ENCODE results near the gene UGT2A3.

Gene UGT2A3

GRCh38 chr4:68909385-68909784, 42.2 kb downstream of the UGT2A3 start:
- no peak for FAIRE-seq

DNA sequence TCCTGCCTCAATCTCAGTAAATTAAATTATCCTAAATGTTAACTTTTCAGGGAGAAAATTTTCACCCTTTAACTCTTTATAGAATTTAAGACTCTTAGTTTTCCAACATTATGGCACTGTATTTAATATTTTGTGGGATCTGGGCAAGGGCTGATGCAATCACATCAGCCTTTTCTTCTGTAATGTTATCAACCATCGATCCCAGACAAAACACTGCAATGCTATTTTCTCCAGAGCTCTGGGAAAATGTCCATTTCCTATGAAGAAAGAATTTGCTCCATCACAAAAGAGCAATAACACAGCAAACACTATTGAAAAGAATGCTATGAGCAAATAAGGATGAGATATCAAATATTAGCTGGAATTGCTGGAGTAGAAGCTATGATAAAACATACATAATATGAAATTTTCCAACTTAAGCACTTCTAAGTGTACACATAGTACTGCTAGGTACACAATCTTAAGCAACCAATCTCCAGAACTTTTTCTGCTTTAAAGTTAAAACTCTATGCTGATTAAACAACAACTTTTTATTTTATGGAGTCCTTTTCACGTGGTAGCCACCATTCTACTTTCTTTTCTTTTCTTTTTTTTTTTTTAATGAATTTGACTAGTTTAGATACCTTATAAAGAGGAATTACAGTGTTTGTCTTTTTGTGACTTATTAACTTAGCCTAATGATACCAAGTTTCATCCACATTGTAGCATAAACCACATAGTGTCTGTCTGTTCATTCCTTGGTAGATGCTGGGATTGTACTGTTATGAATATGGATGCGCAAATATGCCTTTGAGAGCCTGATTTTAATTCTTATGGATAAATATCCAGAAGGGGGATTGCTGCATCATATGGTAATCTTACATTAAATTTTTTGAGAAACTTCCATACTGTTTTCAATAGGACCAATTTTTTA, 43.6 kb downstream of the UGT2A3 start:
- FAIRE-seq = no peak

GRCh38 chr4:68907245-68907644, 44.4 kb downstream of the UGT2A3 start:
- no peak for FAIRE-seq

GRCh38 chr4:68906780-68907137, 44.8 kb downstream of the UGT2A3 start:
- no peak for FAIRE-seq

DNA sequence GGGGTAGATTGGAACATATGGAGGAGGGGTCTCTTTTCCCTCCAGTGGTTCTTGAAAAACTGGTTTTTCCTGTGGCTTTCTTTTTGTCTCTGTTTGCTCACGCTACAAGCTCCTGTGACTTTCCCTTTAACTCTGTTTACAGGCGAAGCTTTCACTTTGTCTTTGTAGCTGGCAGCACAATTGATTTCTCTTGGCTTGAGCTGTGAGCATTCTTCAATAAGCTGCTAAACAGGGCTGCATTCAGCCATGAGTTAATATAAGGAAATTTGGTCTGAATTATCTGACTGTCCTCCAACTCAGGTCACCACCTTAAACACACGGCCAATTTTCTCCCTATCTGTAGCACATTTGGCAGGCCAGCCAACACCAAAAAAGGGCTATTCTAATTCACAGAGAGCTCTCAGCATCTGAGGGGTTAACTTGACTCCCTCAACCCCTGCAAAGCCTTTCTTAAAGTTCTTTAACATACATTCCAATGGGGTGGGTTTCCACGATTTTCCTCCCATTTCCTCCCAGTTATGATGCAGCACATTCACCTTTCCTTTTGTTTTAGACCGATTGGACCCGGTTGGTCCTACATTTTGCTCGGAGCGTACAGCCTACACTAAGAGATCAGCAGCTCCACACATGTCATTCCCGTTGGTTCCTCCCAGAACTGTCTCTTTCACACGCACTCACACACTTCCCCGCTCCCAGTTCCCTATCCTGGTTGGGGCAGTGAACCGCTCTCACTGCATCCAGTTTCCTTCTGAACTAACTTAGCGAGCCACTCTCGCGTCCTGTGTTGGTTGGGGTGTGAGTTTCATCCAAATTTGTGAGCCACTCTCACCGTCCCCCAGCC, 45.4 kb downstream of the UGT2A3 start:
- FAIRE-seq = no peak

DNA sequence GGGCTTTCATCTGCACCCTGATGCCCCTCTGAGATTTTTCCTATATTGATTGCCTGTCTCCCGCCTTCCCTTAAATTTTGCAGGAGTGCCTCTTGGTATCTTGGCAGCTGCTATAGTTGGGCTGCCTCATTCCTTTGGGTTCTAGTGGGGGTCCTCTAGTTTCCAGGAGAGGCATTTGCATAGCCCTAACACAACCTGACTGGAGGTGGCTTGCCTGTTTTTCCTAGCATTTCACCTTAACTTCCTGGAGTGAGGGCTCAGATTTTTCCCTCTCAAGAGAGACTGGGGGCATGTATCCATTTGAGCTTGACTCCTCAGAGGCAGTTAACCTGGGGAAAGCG, 46.0 kb downstream of the UGT2A3 start:
- FAIRE-seq = no peak

DNA sequence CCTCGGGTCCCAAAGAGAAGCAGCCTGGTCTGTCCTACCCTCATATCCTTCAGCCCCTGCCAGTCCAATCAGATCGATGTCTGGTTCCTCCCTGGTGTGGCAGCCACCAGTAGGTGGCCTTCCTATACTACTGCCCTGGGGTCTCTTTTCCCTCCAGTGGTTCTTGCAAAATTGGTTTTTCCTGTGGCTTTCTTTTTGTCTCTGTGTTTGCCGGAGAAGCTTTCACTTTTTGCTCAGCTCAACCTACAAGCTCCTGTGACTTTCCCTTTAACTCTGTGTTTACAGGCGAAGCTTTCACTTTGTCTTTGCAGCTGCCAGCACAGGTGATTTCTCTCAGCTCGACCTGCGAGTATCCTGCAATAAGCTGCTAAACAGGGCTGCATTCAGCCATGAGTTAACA, 46.8 kb downstream of the UGT2A3 start:
- no peak for FAIRE-seq

- FAIRE-seq = no peak
Measured at GRCh38 chr4:68896749-68897148, 54.9 kb downstream of the UGT2A3 start.

DNA sequence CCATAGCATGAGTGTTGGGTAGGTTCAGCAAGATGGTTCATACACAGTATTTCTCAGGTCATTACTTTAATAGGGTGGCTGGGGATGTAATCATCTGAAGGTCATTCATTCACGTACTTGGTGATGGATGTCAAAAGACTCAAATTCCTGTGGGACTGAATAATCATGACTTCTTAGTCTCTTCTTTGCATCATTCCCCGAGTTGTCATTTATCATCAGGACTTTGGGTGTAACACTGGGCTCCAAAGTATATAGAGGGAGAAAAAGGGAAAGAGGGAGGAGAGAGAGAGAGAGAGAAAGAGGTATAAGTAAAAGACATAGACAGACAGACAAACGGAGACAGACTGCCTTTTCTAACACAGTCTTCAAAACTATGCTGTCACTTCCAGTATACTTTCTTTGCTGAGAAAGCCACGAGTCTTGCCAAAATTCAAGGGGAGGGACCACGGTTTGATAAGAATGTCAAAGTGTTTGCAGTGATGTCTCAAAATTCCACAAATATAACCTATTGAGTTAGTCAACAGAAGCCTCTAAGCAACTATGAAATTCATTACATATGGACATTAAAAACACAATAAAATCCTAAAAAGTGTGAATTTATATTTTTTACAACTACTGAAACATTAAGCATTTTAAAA, 55.9 kb downstream of the UGT2A3 start:
- FAIRE-seq = no peak

DNA sequence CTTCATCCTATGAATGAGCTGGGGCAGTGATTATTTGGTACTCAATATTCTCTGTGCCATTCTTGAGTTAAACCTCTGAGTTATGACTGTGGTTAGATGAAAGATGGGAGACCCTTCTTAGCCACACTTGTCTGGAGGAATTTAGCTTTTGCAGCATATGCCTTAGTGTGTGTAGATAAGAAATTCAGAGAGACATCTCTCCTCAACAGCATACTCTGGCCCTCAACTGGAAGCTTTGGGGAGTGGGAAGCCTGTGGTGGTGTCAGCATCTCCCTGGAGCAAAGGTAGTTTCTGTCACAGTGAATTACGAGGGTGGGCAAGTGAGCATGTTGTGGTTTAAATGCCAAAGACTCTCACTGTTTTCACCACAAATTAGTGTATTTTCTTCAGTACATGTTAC, 58.7 kb downstream of the UGT2A3 start:
- FAIRE-seq = no peak

- FAIRE-seq = no peak
Measured at GRCh38 chr4:68891678-68892077, 59.9 kb downstream of the UGT2A3 start.

DNA sequence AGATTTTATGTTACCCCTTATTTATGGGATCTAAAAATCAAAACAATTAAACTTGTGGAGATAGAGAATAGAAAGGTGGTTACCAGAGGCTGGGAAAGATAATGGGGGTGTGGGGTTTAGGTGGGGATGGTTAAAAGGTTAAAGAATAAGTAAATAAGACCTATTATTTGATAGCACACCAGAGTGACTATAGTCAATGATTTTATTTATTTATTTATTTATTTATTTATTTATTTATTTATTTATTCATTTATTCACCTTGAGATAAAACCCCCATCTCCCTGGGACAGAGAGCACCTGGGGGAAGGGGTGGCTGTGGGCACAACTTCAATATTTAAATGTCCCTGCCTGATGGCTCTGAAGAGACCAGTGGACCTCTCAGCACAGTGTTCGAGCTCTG, 66.1 kb downstream of the UGT2A3 start:
- no peak for FAIRE-seq

DNA sequence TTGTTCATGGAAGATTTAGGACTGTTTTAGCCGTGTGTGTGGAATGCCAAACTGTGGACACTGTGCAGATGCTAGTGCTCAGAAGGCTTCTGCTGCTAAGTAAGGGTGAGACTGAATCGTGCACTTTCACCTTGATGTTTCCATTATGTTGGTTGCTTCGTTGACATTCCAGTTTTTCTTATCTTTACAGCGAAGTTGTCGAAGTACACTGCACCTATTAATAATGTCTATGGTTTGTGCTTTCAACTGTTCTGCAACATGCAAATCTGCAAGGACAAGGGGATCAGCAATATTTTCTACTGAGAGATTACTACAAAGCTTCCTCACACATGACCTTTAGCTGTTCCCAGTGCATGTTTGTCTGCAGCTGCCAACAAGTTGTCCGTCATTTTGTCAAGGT, 67.7 kb downstream of the UGT2A3 start:
- FAIRE-seq = no peak
